K562 (cell line): ENCODE data around the gene CNPY4. TPM values are rescaled to one million over a fixed set of nuclear protein-coding genes. Genes with fewer than 3 reads are reported as not detected.

Experiments used
- ADNP ChIP-seq: fragments of 200-800 bp; sonication (Bioruptor generic); IDR thresholded peaks from 2 replicates; pipeline ENCODE4 v1.6.1; 2016; ENCODE audit warnings: missing genetic modification characterization, missing compliant biosample characterization
- E2F3 ChIP-seq: fragments of 250-450 bp; sonication (Bioruptor Pico); IDR thresholded peaks from 2 replicates; pipeline ENCODE4 v1.4.0; 2020; ENCODE audit warnings: mild to moderate bottlenecking
- HCFC1 ChIP-seq: IDR thresholded peaks from 2 replicates; pipeline ENCODE4 v1.6.1; 2012; ENCODE audit warnings: low read depth, low read length, improper control_type of control experiment
- NR1H2 ChIP-seq: sonication (generic); formaldehyde crosslinking; IDR thresholded peaks from 2 replicates; pipeline ENCODE4 v1.4.0; 2020; ENCODE audit warnings: mild to moderate bottlenecking, missing genetic modification reagents
- NRF1 ChIP-seq, 2 experiments: fragments of 450-650 bp; IDR thresholded peaks in 1 of 2; conservative IDR thresholded peaks in 1 of 2; 2 replicates each; pipeline ENCODE4 v1.6.1; 2014; ENCODE audit warnings: mild to moderate bottlenecking in 2 of 2
- SMARCB1 ChIP-seq: IDR thresholded peaks from 2 replicates; pipeline ENCODE4 v1.6.1; 2011; ENCODE audit warnings: improper control_type of control experiment, low read depth; ENCODE audit not compliant: insufficient read length
- ZNF561 ChIP-seq: fragments of 450-650 bp; formaldehyde crosslinking; conservative IDR thresholded peaks from 2 replicates; pipeline ENCODE4 v1.4.0; 2020; ENCODE audit warnings: mild to moderate bottlenecking, moderate library complexity
- ZNF583 ChIP-seq: fragments of 250-450 bp; sonication (Bioruptor Pico); IDR thresholded peaks from 2 replicates; pipeline ENCODE4 v1.4.0; 2020
- ZNF764 ChIP-seq: fragments of 250-450 bp; sonication (Bioruptor Pico); IDR thresholded peaks from 2 replicates; pipeline ENCODE4 v1.4.0; 2020; ENCODE audit warnings: low read depth, mild to moderate bottlenecking, moderate library complexity
- polyA plus RNA-seq, 8 experiments: library from polyadenylated mRNA; depleted of rRNA in 4 of 8; stranded (reverse) in 5 of 8; unstranded in 3 of 8; fragments of >200 nt; fragmentation: Nextera tagmentation in 2 of 8; fragmentation: Illumina TruSeq in 1 of 8; extraction: Ambion mirVana in 2 of 8; extraction: Trizol in 1 of 8; gene quantifications; 2 replicates each; pipeline versions ENCODE4 v1.2.1 to v1.2.3, GENCODE V29; 2011 to 2014; ENCODE audit warnings: inconsistent platforms in 1 of 8, missing spikeins in 1 of 8
- total RNA-seq, 7 experiments: library from RNA; depleted of rRNA in 6 of 7; stranded (reverse); fragments of >200 nt in 6 of 7; fragmentation: Illumina TruSeq in 2 of 7; extraction: Trizol in 2 of 7; gene quantifications; 2 replicates each; pipeline versions ENCODE4 v1.2.1 to v1.2.3, GENCODE V29; 2011 to 2021; ENCODE audit warnings: low replicate concordance in 1 of 7
- TF ChIP-seq, protein P1 (sequence below): fragments of 250-450 bp; sonication (Bioruptor Pico); IDR thresholded peaks from 2 replicates; pipeline ENCODE4 v1.5.1; 2021; ENCODE audit warnings: mild to moderate bottlenecking
- TF ChIP-seq, protein P2 (sequence below): fragments of 450-650 bp; IDR thresholded peaks from 2 replicates; pipeline ENCODE4 v1.6.1; 2016; ENCODE audit warnings: low read depth, mild to moderate bottlenecking, moderate library complexity

CNPY4 gene
- total and polyA plus RNA-seq, 9 of the 15 experiments (the other 6 are each of a cell fraction or from before 2014, with no cell fraction given) = 1.9 to 11.2 (median 7.0) TPM

DNA sequence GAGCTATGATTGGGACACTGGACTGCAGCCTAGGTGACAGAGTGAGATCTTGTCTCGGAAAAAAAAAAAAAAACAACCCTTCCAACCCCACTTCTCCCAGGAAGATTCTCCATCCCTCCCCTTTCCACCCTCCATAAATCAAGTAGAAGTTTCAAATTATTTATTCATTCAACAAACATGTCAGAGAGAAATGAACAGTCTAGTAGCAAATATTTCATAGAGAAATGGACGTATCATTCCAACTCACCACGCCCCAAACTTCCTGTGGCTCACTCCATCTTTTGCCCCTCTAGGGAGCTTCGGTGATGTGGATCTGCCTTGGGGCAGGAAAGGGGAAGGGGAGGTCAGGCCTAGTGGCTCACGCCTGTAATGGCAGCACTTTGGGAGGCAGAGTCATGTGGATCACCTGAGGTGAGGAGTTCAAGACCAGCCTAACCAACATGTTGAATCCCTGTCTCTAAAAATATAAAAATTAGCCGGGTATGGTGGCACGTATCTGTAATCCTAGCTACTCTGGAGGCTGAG, 39.7 kb downstream of the CNPY4 start (continued):
- TF ChIP-seq, protein P1, sequence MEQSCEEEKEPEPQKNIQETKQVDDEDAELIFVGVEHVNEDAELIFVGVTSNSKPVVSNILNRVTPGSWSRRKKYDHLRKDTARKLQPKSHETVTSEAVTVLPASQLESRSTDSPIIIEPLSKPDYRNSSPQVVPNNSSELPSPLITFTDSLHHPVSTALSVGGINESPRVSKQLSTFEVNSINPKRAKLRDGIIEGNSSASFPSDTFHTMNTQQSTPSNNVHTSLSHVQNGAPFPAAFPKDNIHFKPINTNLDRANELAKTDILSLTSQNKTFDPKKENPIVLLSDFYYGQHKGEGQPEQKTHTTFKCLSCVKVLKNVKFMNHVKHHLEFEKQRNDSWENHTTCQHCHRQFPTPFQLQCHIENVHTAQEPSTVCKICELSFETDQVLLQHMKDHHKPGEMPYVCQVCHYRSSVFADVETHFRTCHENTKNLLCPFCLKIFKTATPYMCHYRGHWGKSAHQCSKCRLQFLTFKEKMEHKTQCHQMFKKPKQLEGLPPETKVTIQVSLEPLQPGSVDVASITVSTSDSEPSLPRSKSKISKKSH (CRISPR knock-in tag) = no peak
- TF ChIP-seq ADNP (tag) (peak; percentile 90), E2F3 (CRISPR knock-in tag) (no peak), ZNF561 (CRISPR knock-in tag) (no peak), HCFC1 (no peak), SMARCB1 (no peak), NRF1 (conservative IDR thresholded peaks at IDR 0.05 in 1 of 2, IDR thresholded peaks at IDR 0.05 in 1 of 2) (no peak), ZNF583 (no peak), NR1H2 (no peak), ZNF764 (no peak)
- TF ChIP-seq, protein P2, sequence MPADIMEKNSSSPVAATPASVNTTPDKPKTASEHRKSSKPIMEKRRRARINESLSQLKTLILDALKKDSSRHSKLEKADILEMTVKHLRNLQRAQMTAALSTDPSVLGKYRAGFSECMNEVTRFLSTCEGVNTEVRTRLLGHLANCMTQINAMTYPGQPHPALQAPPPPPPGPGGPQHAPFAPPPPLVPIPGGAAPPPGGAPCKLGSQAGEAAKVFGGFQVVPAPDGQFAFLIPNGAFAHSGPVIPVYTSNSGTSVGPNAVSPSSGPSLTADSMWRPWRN = no peak
